HG03432 (cell line): ENCODE data around the gene SLC44A5.
A peak's percentile ranks its signal among the peaks of the same experiment; 100 is the strongest.
"Not testable (repeated sequence)": the region's sequence is repeated elsewhere in the genome, so short reads cannot be mapped to it uniquely, and the experiment has no call there.

Experiments
- ATAC-seq: cut with Tn5 transposase; IDR thresholded peaks from one replicate; pipeline ENCODE4 v1.9.1; 2021; ENCODE audit warnings: mild to moderate bottlenecking, moderate library complexity; ENCODE audit not compliant: unreplicated experiment

Gene SLC44A5

DNA sequence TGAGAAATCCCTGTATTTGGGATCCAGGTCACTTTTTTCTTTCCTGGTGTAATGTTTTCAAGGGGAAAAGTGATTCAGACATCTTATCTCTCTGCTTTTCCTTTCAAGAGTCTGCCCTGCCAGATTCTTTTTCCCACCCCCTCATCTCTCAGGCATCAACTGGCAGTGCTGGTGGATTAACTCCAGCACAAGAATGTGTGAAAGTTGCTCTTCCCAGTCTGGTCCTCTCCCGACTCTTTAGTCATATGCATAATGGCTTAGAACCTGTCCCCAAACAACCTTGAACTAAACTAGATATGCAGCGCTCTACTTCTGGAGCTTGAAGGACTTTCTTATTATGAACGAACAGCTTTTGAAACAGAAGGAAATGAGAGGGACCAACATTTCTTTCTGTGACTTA is 88.5 kb downstream of the SLC44A5 start:
- ATAC-seq: no peak

DNA sequence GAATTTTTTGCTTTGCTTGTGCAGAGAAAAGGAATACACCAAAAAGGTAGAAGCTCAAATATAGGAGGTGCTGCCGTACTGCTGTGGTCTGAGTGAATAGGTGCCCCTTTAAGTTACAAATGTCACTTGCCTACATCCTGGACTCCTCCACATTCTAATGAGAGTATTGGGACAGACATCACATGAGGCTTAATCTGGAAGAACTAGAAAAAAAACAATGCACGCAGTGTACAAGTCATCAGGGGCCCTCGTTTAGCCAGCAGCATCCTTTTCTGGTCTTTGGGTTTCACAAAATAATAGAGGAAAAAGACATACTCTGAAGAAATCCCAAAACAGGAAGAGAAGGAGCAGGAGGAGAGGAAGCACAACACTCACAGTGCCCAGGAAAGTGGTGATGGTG is 89.3 kb downstream of the SLC44A5 start:
- no peak for ATAC-seq

DNA sequence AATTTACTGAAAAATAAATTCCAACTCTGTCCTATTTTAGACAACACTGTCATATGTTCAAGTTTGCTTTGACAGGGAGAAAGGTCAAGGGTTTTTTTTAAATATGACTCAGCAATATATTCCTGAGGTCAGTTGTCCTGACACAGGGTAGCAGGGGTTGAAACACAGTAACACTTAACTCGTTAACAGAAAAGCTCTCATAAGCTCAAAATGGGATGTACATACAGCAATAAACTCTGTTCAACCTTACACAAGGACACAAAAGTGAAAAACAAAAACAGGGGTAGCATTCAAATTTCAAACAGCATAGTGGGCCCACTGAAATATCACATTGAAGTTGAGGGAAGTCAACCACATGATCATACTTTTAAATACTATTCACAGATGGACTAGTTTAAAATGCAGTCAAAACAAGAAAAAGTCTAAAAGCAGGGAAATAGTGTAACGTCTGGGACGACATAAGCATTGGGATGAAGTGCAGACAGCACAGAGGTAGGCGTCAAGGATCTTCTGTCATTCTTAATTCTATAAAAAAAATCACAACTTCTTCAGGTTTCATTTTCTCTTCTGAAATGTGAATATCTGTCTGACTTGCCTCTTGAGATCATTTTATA is 89.9 kb downstream of the SLC44A5 start:
- no peak for ATAC-seq

DNA sequence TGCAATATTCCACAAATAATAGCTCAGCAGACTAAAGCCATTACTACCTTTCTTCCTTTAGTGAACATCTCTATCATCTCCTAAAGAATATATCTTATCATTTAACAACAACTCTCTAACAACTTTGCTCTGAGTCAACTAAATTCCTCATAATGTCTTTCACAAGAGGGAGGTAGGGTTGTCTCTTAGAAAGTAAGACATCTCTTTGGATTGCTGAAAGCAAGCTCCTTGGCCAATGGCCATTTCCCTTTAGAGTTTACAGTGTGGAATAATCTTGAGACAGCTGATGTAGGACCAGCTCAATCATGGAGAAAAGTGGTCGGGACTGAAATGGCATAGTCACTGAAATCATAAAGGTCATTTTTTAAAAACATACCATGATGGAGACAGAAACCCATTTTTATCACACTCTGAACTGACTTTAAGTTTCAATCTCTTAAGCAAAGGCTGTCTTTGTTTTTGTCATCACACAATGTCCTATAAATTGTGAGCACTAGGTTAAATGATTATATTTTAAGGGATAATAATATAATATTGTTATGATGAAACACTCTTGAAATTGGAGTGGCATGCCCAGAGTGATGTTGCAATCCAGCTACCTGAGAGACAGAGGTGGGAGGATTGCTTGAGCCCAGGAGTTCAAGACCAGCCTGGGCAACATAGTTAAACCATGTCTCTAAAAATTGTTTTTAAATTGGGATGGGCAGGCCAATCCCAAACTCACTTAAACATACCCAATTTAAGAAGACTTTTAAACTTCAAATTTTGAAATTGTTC is 91.1 kb downstream of the SLC44A5 start:
- ATAC-seq: no peak

DNA sequence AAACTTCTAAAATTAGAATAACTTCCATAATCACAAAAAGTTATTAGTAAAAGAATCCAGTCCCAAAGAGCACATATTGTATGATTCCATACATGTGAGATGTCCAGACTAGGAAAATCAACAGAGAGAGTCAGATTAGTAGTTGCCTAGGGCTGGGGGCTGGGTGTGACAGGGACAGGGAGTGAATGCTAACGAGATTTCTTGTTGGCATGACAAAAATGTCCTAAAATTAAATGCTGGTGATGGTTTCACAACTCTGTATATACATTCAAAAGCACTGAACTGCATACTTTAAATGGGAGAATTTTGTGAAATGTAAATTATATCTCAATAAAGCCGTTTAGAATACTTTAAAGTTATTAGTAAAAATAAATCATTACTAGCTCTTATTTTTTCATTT is 92.2 kb downstream of the SLC44A5 start:
- no peak for ATAC-seq

DNA sequence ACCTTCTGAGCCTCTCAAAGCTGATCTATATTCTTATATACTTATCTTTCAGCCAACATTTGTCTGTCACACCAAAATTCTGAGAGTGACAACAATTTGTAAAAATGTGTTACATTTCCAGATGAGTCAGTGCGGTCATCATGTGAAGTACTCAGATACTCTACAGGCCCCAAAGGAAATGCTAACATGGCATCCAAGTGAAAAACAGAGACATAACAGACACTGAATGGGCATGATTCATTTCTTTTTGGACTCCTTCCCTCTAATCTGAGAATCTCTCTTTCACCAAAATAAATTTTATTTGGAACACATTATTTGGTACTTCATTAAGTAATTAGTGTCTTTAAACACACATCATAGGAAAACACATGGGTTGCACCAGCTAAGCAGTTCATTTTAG is 96.6 kb downstream of the SLC44A5 start:
- no peak for ATAC-seq

DNA sequence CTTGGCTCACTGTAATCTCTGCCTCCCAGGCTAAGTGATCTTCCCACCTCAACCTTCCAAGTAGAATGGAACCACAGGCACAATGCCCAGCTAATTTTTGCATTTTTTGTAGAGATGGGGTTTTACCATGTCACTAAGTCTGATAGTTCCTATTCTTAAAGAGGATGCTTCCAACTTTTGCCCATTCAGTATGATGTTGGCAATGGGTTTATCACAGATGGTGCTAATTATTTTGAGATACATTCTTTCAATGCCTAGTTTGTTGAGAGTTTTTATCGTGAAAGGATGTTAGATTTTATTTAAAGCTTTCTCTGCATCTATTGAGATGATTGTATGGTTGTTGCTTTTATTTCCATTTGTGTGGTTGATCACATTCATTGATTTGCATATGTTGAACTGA is 103.9 kb downstream of the SLC44A5 start:
- no peak for ATAC-seq

DNA sequence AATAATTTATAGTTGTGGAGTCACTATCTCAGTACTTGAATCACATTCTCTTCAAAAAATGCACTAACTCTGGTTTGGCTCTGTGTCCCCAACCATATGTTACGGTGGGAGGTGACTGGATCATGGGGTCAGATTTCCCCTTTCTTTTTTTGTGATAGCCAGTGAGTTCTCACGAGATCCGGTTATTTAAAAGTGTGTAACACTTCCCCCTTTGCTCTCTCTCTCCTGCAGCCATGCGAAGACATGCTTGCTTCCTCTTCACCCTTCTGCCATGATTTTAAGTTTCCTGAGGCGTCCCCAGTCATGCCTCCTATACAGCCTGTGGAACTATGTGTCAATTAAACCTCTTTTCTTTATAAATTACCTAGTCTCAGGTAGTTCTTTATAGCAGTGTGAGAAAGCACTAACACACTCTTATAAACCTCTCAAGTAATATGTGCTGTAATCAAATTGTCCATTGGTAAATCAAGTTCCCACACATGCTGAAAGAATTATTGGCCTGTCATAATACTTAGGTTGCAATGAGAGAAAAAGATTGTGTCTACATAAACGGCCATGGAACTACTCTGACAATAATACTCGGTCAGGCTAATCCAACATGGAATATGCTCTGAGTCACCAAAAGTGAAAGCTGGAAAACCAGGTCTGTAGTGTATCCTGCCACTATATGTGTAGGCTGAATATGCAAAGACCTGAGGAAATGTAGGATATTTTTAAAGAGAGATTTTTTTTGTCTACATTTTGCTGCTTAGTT is 107.5 kb downstream of the SLC44A5 start:
- no peak for ATAC-seq

DNA sequence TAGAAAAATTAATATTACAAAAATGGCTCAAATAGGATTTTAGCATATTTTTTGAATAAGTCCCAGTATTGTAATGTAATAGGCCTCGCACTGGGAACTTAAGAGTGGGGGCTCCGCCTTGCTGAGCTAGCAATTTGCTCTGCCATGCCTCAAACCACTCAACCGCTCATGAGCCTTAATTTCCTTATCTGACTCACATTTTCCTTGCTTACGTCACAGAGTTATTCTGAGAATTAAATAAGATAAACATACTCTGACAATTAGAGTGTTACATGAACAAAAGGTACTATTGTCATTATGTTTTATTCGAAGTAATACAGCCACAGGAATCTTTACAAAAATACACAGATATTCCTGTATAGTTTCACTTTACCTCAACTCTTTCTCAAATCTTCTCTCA is 108.1 kb downstream of the SLC44A5 start:
- no peak for ATAC-seq

DNA sequence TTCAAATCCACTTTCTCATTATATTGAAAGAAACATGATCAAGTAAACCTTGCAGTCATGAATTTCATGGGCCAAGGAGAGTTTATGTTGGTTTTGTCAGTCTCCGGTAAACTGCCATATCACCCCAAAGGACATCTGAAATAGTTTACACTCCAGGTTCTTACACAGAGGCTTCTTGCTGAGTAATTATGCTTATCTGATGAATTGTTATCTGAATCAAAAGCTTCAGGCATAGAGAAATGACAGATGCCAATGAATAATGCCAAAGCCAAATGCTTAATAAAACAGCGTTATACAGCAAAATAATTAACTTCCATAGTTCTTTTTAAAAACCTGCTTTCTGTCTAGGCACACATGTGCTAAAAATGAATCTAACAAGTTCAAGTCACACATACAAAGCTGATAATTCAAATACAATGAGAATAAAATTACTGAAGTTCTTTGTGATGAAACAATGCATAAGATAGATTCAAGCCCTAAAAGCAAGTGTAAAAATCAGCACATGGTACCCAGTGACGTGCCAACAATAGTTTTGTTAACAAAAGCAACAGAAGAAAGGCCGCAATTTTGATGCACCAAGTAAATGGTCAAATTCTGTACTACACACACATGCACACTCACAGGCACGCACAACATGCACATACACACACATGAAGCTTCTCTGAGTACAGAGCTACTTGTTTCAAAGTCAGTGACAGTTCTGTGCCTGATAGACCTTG is 109.2 kb downstream of the SLC44A5 start:
- ATAC-seq: no peak

DNA sequence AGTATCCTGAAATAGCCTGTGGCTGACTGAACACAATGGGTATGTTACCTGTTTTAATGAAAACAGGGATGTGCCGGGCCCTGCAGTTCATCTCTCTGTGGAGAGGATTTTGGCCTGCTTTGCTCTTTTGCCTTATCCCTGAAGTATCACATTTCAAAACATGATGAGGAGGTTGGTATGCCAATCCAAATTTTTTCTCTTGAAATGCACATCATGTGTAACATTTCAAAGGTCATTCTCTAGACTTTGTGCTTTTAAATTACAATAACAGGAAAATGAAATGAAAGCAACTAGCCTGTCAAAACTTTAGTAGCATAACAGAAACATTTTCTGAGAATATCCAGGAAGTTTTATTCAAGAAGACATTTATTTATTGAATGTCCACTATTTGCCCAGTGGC is 118.9 kb downstream of the SLC44A5 start:
- no peak for ATAC-seq

DNA sequence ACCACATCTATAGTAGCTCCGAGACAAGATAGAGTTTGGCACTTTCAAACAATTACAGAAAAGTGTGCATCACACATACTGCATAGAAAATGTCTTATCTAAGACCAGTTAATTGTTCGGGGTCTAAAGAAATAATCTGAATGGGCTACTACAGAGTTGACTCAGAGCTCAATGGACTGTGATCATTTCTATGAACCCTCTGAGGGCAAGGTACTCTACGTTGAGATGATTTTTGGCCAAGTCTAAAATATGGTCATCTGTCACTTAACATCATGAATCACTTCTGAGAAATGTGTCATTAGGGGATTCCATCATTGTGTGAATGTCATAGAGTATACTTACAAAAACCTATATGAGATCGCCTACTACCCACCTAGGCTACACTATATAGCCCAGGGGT is 123.5 kb downstream of the SLC44A5 start:
- peak; percentile 61 for ATAC-seq

DNA sequence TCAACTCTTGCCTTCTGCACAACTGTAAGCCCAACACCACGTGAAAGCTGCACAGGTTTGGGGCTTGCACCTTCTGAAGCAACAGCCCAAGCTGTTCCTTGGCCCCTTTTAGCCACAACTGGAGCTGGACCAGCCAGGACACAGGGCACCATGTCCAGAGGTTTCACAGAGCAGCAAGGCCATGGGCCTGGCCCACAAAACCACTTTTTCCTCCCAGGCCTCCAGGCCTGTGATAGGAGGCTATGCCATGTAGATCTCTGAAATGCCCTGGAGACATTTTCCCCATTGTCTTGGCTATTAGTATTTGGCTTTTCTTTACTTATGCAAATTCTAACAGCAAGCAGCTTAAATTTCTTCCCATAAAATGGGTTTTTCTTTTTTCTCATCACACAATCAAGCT is 126.1 kb downstream of the SLC44A5 start:
- ATAC-seq: no peak

DNA sequence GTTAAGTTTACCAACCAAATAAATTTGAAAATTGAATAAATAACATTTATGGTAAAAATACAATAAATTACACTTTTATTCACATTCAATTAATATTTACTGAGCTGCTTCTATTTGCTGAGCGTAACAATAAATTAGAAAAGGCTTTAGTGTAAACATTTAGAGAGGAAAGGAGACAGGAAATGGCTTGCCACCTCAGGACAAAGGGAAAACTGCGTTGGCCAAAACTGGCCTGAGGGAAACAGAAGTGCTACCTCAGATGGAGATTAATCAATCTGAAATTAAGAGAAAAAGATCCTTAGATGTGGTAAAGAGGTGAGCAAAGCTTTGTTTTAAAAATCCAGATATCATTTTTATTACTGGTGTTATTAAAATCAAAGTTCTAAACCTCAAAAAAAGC is 128.0 kb downstream of the SLC44A5 start:
- no peak for ATAC-seq

DNA sequence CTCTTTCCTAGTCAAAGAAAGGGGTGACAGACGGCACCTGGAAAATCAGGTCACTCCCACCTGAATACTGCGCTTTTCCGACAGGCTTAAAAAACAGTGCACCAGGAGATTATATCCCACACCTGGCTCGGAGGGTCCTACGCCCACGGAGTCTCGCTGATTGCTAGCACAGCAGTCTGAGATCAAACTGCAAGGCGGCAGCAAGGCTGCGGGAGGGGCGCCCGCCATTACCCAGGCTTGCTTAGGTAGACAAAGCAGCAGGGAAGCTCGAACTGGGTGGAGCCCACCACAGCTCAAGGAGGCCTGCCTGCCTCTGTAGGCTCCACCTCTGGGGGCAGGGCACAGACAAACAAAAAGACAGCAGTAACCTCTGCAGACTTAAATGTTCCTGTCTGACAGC is 134.4 kb downstream of the SLC44A5 start:
- not testable (repeated sequence) for ATAC-seq

DNA sequence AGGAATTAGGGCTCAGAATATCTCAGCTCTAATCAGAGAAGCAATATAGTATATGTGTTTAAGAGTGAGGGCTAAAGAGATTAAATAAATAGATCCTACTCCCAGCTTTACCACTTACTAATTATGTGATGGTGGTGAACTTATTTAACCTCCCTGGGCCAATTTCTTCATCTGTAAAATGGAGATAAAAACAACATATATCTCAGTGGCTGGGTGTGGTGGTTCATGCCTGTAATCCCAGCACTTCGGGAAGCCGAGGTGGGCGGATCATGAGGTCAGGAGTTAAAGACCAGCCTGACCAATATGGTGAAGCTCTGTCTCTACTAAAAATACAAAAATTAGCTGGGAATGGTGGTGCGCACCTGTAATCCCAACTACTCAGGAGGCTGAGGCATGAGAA is 135.2 kb downstream of the SLC44A5 start:
- no peak for ATAC-seq

DNA sequence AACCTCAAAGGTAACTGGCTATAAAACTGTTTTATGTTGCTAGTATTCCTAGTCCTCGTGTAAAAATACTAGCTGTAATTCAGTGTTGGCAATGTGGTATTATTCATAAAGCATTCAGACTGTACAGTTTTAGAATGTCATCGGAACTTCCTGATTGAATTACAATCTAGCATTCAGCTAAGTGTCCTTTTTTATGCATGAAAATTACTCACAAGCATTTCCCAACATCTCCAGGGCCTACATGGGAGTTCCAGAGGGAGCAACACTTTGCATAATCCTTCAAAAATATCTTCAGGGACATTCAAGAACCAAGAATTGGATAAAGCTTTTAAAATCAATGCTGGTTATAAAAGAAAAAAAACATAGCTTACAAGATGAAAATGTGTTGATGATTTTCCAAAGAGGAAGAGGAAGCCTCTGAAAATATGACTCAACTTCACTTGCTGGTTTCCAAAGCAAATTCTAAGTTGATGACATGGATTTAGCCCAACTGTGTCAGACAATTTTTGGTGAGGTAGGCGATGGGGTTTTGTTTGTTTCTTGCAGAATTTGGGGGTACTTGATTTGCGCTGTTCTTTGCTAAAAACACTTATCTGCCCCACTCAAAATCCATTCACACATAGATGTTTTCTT is 137.8 kb downstream of the SLC44A5 start:
- ATAC-seq: no peak

DNA sequence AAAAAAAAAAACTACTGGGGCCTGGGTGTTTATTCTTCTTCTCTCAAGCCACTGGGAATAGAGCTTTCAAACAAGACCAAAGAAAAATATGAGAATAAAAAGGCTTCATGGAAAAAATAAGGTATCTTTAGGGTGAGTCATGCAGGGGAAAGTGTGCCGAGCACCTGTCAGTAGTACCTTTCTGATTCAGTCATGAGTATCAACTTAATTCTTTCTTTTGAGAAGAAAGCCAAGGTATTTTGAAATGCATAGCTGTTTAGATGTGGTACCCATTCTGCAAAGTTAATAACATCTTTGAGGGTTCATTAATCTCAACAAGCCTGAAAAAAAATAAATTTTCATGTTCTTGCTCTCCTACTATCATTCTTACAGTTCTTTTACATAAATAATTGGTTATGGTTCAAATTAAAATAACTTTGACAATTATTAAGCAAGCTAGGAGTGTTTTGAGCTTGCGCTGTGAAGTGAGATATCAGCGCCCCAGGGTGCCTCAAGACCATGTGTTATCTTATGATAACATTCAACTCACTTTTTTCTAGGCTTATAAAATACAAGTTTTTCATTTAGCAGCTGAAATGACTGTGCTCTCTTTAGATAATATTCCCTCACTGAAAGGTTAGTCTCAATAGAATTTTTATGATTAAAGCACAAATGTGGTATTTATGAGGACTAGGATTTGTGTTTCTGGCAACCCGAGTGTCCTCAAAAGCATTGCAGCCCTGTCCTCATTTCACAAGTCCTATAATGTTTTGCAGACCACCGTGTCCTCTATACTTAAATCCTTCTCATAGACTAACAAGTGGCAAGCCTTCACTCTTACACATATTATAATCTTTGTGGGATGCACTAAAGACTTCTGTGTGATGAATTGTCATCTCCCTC is 138.6 kb downstream of the SLC44A5 start:
- no peak for ATAC-seq

DNA sequence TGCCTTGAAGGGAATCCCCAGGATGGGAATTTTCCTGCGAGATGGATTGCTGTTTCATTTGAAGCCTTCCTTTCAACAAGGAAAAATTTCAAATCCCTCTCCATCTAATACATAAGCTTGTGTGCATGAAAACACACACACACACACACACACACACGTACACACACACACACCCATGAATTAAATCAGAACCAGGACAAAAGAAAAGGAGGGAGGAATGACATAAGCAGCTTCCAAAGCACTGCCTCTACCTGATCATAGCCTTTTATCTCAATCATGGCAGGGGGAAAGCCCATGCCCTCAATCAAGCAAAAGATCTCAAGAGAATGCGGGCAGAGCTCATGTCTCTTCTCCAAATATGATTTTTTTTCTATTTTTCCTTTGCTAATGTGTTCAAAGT is 139.7 kb downstream of the SLC44A5 start:
- no peak for ATAC-seq

DNA sequence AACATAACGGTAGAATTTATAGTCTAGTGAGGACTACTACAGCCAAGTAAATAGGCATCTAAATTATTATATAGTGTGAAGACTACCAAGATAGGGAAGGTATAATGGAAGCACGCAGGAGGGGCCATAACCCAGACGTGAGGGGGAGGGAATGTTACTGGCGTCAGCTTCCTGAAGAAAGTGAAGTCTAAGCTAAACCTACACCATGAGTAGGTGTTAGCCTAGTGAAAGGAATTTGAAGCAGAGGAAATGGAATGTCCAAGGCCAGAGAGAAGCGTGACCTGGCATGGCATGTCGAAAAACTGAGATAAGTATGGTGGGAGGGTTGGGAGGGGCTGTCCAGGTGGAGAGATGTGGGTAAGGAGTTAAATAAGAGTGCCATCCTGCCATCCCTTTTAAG is 140.5 kb downstream of the SLC44A5 start:
- no peak for ATAC-seq
